Liver (tissue), 3 donors: ENCODE results near the gene CHEK2.

ENCODE experiments used
- CTCF ChIP-seq: fragments of 150-350 bp; IDR thresholded peaks from 2 replicates; pipeline ENCODE4 v1.5.1; 2017; ENCODE audit warnings: improper control_type of control experiment, low read depth, low read length; ENCODE audit not compliant: missing input control
- EGR1 ChIP-seq, 2 donors: IDR thresholded peaks; 2 replicates each; pipeline ENCODE4 v1.6.1; 2016 to 2018; ENCODE audit warnings: antibody characterized with exemption in 2 of 2, low read depth in 2 of 2
- GABPA ChIP-seq, 2 donors: IDR thresholded peaks in 1 of 2; conservative IDR thresholded peaks in 1 of 2; 2 replicates each; pipeline ENCODE4 v1.6.1; 2016; ENCODE audit warnings: antibody characterized with exemption in 2 of 2, mild to moderate bottlenecking in 1 of 2, moderate library complexity in 1 of 2
- JUND ChIP-seq, 2 donors: IDR thresholded peaks; 2 replicates each; pipeline ENCODE4 v1.6.1; 2016; ENCODE audit warnings: antibody characterized with exemption in 2 of 2
- MAX ChIP-seq: IDR thresholded peaks from 2 replicates; pipeline ENCODE4 v1.6.1; 2016; ENCODE audit warnings: antibody characterized with exemption
- REST ChIP-seq: IDR thresholded peaks from 2 replicates; pipeline ENCODE4 v1.6.1; 2016; ENCODE audit warnings: antibody characterized with exemption, mild to moderate bottlenecking
- TAF1 ChIP-seq: conservative IDR thresholded peaks from 2 replicates; pipeline ENCODE4 v1.6.1; 2016; ENCODE audit warnings: antibody characterized with exemption, mild to moderate bottlenecking
- ZBTB33 ChIP-seq: IDR thresholded peaks from 2 replicates; pipeline ENCODE4 v1.6.1; 2016; ENCODE audit warnings: antibody characterized with exemption
- donor health status: healthy.
- donor health status: healthy.

- TF ChIP-seq EGR1 (IDR thresholded peaks at IDR 0.05; ENCODE audit: low read depth in 2 of 2) = no peak
- no peak for TF ChIP-seq CTCF
- no peak for TF ChIP-seq MAX
- TF ChIP-seq REST = no peak
- no peak for TF ChIP-seq ZBTB33
- no peak for TF ChIP-seq JUND (IDR thresholded peaks at IDR 0.05)
- no peak for TF ChIP-seq GABPA (IDR thresholded peaks at IDR 0.05 in 1 of 2, conservative IDR thresholded peaks at IDR 0.05 in 1 of 2)
- no peak for TF ChIP-seq TAF1
Measured at GRCh38 chr22:28769394-28770085, 27.9 kb upstream of the CHEK2 start.
